Mammary epithelial cell (primary cell): ENCODE data around the gene SS18.

Experiments
- EZH2 ChIP-seq: IDR thresholded peaks from 2 replicates; pipeline ENCODE4 v1.6.1; 2012; ENCODE audit warnings: low read length, inconsistent platforms, borderline replicate concordance
- TF ChIP-seq, protein P1 (sequence below), 2 donors: IDR thresholded peaks in 1 of 2; conservative IDR thresholded peaks in 1 of 2; 2 replicates each; pipeline ENCODE4 v1.5.1; 2011 to 2012; ENCODE audit warnings: inconsistent platforms in 2 of 2, low read length in 2 of 2, mild to moderate bottlenecking in 2 of 2, control low read depth in 1 of 2, low read depth in 1 of 2; ENCODE audit not compliant: insufficient read depth in 1 of 2; ENCODE audit errors: extremely low read depth in 1 of 2

- TF ChIP-seq, protein P1, sequence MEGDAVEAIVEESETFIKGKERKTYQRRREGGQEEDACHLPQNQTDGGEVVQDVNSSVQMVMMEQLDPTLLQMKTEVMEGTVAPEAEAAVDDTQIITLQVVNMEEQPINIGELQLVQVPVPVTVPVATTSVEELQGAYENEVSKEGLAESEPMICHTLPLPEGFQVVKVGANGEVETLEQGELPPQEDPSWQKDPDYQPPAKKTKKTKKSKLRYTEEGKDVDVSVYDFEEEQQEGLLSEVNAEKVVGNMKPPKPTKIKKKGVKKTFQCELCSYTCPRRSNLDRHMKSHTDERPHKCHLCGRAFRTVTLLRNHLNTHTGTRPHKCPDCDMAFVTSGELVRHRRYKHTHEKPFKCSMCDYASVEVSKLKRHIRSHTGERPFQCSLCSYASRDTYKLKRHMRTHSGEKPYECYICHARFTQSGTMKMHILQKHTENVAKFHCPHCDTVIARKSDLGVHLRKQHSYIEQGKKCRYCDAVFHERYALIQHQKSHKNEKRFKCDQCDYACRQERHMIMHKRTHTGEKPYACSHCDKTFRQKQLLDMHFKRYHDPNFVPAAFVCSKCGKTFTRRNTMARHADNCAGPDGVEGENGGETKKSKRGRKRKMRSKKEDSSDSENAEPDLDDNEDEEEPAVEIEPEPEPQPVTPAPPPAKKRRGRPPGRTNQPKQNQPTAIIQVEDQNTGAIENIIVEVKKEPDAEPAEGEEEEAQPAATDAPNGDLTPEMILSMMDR (conservative IDR thresholded peaks at IDR 0.05 in 1 of 2, IDR thresholded peaks at IDR 0.05 in 1 of 2; ENCODE audit: extremely low read depth in 1 of 2, insufficient read depth in 1 of 2, low read depth in 1 of 2, low read length in 2 of 2): no peak
- TF ChIP-seq EZH2: no peak
Measured at GRCh38 chr18:25974630-25975077, 115.8 kb downstream of the SS18 start.
